ENCODE data around the gene HYOU1.

Gene HYOU1

GRCh38 chr11:119011476-119012053 is 45.4 kb downstream of the HYOU1 start:
- Mint-ChIP-seq H3K4me1 (peaks cover 40% of the 10 kb centered on the region), H3K27ac (peak overlapping the region; percentile 24), H3K9me3 (no peaks in the 10 kb centered on the region), H3K27me3 (no peaks in the 10 kb centered on the region), H3K36me3 (ENCODE audit: low read depth) (peaks cover 62% of the 10 kb centered on the region), H3K4me3 (no peak overlapping the region)
- DNase-seq (no peak), ATAC-seq (no peak)

GRCh38 chr11:119006656-119007055 is 50.3 kb downstream of the HYOU1 start:
- H3K4me1 Mint-ChIP-seq, result peaks cover 14% of the 10 kb centered on the region
- ATAC-seq, result peak; percentile 47
- H3K9me3 Mint-ChIP-seq, result no peaks in the 10 kb centered on the region
- peaks cover 46% of the 10 kb centered on the region for H3K36me3 Mint-ChIP-seq (ENCODE audit: low read depth)
- no peak for DNase-seq
- H3K27ac Mint-ChIP-seq, result peak overlapping the region; percentile 44
- no peaks in the 10 kb centered on the region for H3K27me3 Mint-ChIP-seq
- H3K4me3 Mint-ChIP-seq, result no peak overlapping the region

- Mint-ChIP-seq H3K4me1 (peaks cover 37% of the 10 kb centered on the region), H3K27me3 (no peaks in the 10 kb centered on the region), H3K27ac (no peak overlapping the region), H3K36me3 (ENCODE audit: low read depth) (peaks cover 57% of the 10 kb centered on the region), H3K9me3 (no peaks in the 10 kb centered on the region), H3K4me3 (no peak overlapping the region)
- ATAC-seq, result no peak
- DNase-seq, result no peak
Measured at GRCh38 chr11:119000906-119001305, 56.1 kb downstream of the HYOU1 start.

- Mint-ChIP-seq H3K9me3 (no peaks in the 10 kb centered on the region), H3K36me3 (ENCODE audit: low read depth) (peaks cover 53% of the 10 kb centered on the region), H3K4me1 (peaks cover 36% of the 10 kb centered on the region), H3K27ac (peak overlapping the region; percentile 99), H3K27me3 (no peaks in the 10 kb centered on the region), H3K4me3 (peak overlapping the region; percentile 100)
- ATAC-seq (no peak), DNase-seq (no peak)
Measured at GRCh38 chr11:118998822-118999221, 58.2 kb downstream of the HYOU1 start.

- Mint-ChIP-seq H3K27ac (peak overlapping the region; percentile 99), H3K4me3 (peak overlapping the region; percentile 100), H3K36me3 (ENCODE audit: low read depth) (peaks cover 52% of the 10 kb centered on the region), H3K9me3 (no peaks in the 10 kb centered on the region), H3K27me3 (no peaks in the 10 kb centered on the region), H3K4me1 (peaks cover 36% of the 10 kb centered on the region)
- ATAC-seq, result peak; percentile 2
- no peak for DNase-seq
Measured at GRCh38 chr11:118998388-118998717, 58.7 kb downstream of the HYOU1 start.

- ATAC-seq (peak; percentile 95), DNase-seq (peak; percentile 98)
- Mint-ChIP-seq H3K36me3 (ENCODE audit: low read depth) (peaks cover 48% of the 10 kb centered on the region), H3K27me3 (no peaks in the 10 kb centered on the region), H3K4me1 (peaks cover 36% of the 10 kb centered on the region), H3K27ac (peak within 1 kb of the TSS; percentile 99), H3K4me3 (peak within 1 kb of the TSS; percentile 100), H3K9me3 (no peaks in the 10 kb centered on the region)
Measured at GRCh38 chr11:118997627-118998387, 59.2 kb downstream of the HYOU1 start, which contains the start of gene CENATAC. TSS of gene CENATAC (plus strand) at chr11:118998138. CDS start at chr11:118998198, 60 bp downstream.

GRCh38 chr11:118996926-118997626 is 59.9 kb downstream of the HYOU1 start:
- peak; percentile 37 for DNase-seq
- Mint-ChIP-seq H3K9me3 (no peaks in the 10 kb centered on the region), H3K36me3 (ENCODE audit: low read depth) (peaks cover 43% of the 10 kb centered on the region), H3K4me1 (peaks cover 36% of the 10 kb centered on the region), H3K4me3 (peak overlapping the region; percentile 100), H3K27ac (peak overlapping the region; percentile 99), H3K27me3 (no peaks in the 10 kb centered on the region)
- ATAC-seq, result peak; percentile 33
